Cardiac fibroblast (primary cell): ENCODE results near the gene LMCD1.

Experiments used
- DNase-seq, 2 donors: peaks; one replicate each; pipeline versions ENCODE4 v3.0.0 to v3.0.0-alpha.2; 2010; ENCODE audit warnings: low read depth in 2 of 2
- H3K4me3 ChIP-seq, 2 donors: replicated peaks in 1 of 2; 1 replicate in 1 of 2; 2 replicates in 1 of 2; pipeline ENCODE4 v1.5.1; 2011; ENCODE audit warnings: low read depth in 2 of 2, low read length in 2 of 2, mild to moderate bottlenecking in 2 of 2, moderate library complexity in 1 of 2
- TF ChIP-seq, protein P1 (sequence below): IDR thresholded peaks from one replicate; pipeline ENCODE4 v1.5.1; 2011; ENCODE audit warnings: low read depth, mild to moderate bottlenecking, low read length, inconsistent platforms

The LMCD1 gene

DNA sequence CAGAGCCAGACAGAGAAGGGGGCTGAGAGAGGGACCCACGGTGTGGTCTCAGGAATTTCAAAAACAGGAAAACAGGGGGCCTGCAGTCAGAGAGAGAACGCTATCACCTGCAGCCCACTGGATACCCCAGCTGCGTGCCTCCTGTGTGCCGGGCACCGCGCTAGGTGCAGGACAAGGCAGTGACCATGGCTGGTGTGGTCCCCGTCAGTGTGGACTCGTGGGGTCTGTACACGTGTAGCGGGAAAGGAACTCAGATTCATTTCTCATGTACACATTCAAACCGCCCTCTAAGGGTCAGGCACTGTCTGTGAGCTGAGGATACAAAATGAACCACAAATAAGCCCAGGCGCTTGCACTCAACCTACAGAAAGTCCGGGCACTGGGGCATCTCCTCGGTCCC lies 122.1 kb downstream of the LMCD1 start:
- TF ChIP-seq, protein P1, sequence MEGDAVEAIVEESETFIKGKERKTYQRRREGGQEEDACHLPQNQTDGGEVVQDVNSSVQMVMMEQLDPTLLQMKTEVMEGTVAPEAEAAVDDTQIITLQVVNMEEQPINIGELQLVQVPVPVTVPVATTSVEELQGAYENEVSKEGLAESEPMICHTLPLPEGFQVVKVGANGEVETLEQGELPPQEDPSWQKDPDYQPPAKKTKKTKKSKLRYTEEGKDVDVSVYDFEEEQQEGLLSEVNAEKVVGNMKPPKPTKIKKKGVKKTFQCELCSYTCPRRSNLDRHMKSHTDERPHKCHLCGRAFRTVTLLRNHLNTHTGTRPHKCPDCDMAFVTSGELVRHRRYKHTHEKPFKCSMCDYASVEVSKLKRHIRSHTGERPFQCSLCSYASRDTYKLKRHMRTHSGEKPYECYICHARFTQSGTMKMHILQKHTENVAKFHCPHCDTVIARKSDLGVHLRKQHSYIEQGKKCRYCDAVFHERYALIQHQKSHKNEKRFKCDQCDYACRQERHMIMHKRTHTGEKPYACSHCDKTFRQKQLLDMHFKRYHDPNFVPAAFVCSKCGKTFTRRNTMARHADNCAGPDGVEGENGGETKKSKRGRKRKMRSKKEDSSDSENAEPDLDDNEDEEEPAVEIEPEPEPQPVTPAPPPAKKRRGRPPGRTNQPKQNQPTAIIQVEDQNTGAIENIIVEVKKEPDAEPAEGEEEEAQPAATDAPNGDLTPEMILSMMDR, result no peak
- no peak overlapping the region for H3K4me3 ChIP-seq
- DNase-seq, result no peak
